ENCODE results near the gene MUC2. TPM values are rescaled to one million over a fixed set of nuclear protein-coding genes. Genes with fewer than 3 reads are reported as not detected.
A peak's percentile ranks its signal among the peaks of the same experiment; 100 is the strongest.

The MUC2 gene
- total RNA-seq, 1 experiment from 2014 or later: not detected

GRCh38 chr11:1060852-1061616 is 13.6 kb upstream of the MUC2 start:
- intact Hi-C loops (cut with micrococcal nuclease; ENCODE audit: unreplicated experiment): no loop called here
- Histone ChIP-seq H3K4me3 (ENCODE audit: low read depth, low read length, poor library complexity, severe bottlenecking) (no peak overlapping the region), H3K9me3 (ENCODE audit: low read depth, low read length, poor library complexity, severe bottlenecking) (no peaks in the 10 kb centered on the region), H3K4me1 (ENCODE audit: insufficient read depth, low read length, poor library complexity, severe bottlenecking) (no peaks in the 10 kb centered on the region), H3K27me3 (replicated peaks; ENCODE audit: insufficient read depth, low read depth, low read length, poor library complexity) (no peaks in the 10 kb centered on the region), H3K27ac (ENCODE audit: low read depth, low read length, poor library complexity, severe bottlenecking) (no peak overlapping the region), H3K36me3 (ENCODE audit: insufficient read depth, low read length, poor library complexity, severe bottlenecking) (no peaks in the 10 kb centered on the region)
- no TSS peak for BruUV-seq (replicated peaks)
- POLR2A ChIA-PET (ENCODE audit: low non-redundant PET): no interaction called here
- TF ChIP-seq, protein P1, sequence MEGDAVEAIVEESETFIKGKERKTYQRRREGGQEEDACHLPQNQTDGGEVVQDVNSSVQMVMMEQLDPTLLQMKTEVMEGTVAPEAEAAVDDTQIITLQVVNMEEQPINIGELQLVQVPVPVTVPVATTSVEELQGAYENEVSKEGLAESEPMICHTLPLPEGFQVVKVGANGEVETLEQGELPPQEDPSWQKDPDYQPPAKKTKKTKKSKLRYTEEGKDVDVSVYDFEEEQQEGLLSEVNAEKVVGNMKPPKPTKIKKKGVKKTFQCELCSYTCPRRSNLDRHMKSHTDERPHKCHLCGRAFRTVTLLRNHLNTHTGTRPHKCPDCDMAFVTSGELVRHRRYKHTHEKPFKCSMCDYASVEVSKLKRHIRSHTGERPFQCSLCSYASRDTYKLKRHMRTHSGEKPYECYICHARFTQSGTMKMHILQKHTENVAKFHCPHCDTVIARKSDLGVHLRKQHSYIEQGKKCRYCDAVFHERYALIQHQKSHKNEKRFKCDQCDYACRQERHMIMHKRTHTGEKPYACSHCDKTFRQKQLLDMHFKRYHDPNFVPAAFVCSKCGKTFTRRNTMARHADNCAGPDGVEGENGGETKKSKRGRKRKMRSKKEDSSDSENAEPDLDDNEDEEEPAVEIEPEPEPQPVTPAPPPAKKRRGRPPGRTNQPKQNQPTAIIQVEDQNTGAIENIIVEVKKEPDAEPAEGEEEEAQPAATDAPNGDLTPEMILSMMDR (conservative IDR thresholded peaks at IDR 0.05; ENCODE audit: low read depth, low read length): no peak
- no peak for TF ChIP-seq EZH2 (IDR thresholded peaks at IDR 0.05; ENCODE audit: borderline replicate concordance, low read depth, low read length, poor library complexity, severe bottlenecking)
- peak; percentile 37 for DNase-seq (ENCODE audit: low spot score)
- CTCF ChIA-PET: no interaction called here

DNA sequence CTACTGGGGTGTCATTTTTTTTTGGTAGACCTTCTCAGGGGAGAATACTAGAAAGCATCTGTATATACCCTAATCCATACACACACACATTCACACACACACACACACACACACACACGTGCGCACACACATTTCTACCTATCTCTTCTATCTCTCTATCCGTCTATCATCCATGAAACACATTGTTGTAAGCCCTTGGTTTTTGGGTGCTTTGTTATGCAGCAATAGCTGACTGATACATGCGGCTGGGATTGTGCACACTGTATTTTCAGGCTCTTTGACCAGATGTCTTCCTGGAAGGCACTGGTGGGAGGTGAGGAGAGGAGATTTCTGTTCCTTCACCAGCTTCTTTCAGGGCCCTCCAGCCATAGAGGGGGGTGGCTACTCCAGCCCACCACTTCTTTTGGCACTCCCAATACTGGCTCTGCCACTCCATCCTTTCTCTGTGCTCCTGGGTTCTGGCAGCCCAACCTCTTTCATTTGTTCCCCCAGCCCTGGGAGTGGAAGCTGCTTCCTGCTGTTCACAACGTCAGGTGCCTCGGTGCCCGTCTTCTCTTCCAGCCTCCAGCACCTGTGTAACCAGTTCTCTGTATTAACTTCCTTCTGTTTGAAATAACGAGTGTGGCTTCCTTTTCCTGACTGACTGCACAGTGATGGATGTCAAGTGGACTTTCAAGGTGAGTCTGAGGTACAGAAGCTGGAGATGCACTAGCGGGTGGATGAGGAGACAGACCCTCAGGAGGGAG is 12.4 kb upstream of the MUC2 start:
- no TSS peak for BruUV-seq (replicated peaks)
- POLR2A ChIA-PET (ENCODE audit: low non-redundant PET): no interaction called here
- intact Hi-C loops (cut with micrococcal nuclease; ENCODE audit: unreplicated experiment): no loop called here

GRCh38 chr11:1064167-1064566 is 10.5 kb upstream of the MUC2 start:
- CTCF ChIA-PET: no interaction called here
- no peak overlapping the region for H3K4me3 ChIP-seq (ENCODE audit: low read depth, low read length, poor library complexity, severe bottlenecking)
- BruUV-seq (replicated peaks): no TSS peak
- H3K36me3 ChIP-seq (ENCODE audit: insufficient read depth, low read length, poor library complexity, severe bottlenecking): no peaks in the 10 kb centered on the region
- TF ChIP-seq, protein P1 (conservative IDR thresholded peaks at IDR 0.05; ENCODE audit: low read depth, low read length): no peak
- no peak overlapping the region for H3K27ac ChIP-seq (ENCODE audit: low read depth, low read length, poor library complexity, severe bottlenecking)
- H3K9me3 ChIP-seq (ENCODE audit: low read depth, low read length, poor library complexity, severe bottlenecking): no peaks in the 10 kb centered on the region
- intact Hi-C loops (cut with micrococcal nuclease; ENCODE audit: unreplicated experiment): no loop called here
- H3K4me1 ChIP-seq (ENCODE audit: insufficient read depth, low read length, poor library complexity, severe bottlenecking): no peaks in the 10 kb centered on the region
- POLR2A ChIA-PET (ENCODE audit: low non-redundant PET): no interaction called here
- H3K27me3 ChIP-seq (replicated peaks; ENCODE audit: insufficient read depth, low read depth, low read length, poor library complexity): no peaks in the 10 kb centered on the region
- DNase-seq (ENCODE audit: low spot score): no peak

More for the DNA sequence above, 12.4 kb upstream of the MUC2 start:
- H3K9me3 ChIP-seq (ENCODE audit: low read depth, low read length, poor library complexity, severe bottlenecking): no peaks in the 10 kb centered on the region
- no peak for DNase-seq (ENCODE audit: low spot score)
- no peaks in the 10 kb centered on the region for H3K27me3 ChIP-seq (replicated peaks; ENCODE audit: insufficient read depth, low read depth, low read length, poor library complexity)
- CTCF ChIA-PET: no interaction called here
- H3K27ac ChIP-seq (ENCODE audit: low read depth, low read length, poor library complexity, severe bottlenecking): no peak overlapping the region
- H3K4me1 ChIP-seq (ENCODE audit: insufficient read depth, low read length, poor library complexity, severe bottlenecking): no peaks in the 10 kb centered on the region
- no peaks in the 10 kb centered on the region for H3K36me3 ChIP-seq (ENCODE audit: insufficient read depth, low read length, poor library complexity, severe bottlenecking)
- TF ChIP-seq, protein P1 (conservative IDR thresholded peaks at IDR 0.05; ENCODE audit: low read depth, low read length): no peak
- no peak for TF ChIP-seq EZH2 (IDR thresholded peaks at IDR 0.05; ENCODE audit: borderline replicate concordance, low read depth, low read length, poor library complexity, severe bottlenecking)
- H3K4me3 ChIP-seq (ENCODE audit: low read depth, low read length, poor library complexity, severe bottlenecking): no peak overlapping the region
